K562 (cell line): ENCODE data around the gene PACSIN3. TPM values are rescaled to one million over a fixed set of nuclear protein-coding genes. Genes with fewer than 3 reads are reported as not detected.

Experiments
- CTBP1 ChIP-seq: fragments of 450-650 bp; IDR thresholded peaks from 2 replicates; pipeline ENCODE4 v1.6.1; 2016; ENCODE audit warnings: borderline replicate concordance
- E2F3 ChIP-seq: fragments of 250-450 bp; sonication (Bioruptor Pico); IDR thresholded peaks from 2 replicates; pipeline ENCODE4 v1.4.0; 2020; ENCODE audit warnings: mild to moderate bottlenecking
- GABPB2 ChIP-seq: fragments of 250-450 bp; sonication (Bioruptor Pico); conservative IDR thresholded peaks from 2 replicates; pipeline ENCODE4 v1.5.1; 2021; ENCODE audit warnings: mild to moderate bottlenecking
- KDM1A ChIP-seq, 2 experiments: fragments of 450-650 bp; IDR thresholded peaks; 2 replicates each; pipeline ENCODE4 v1.6.1; 2016; ENCODE audit warnings: mild to moderate bottlenecking in 2 of 2
- NBN ChIP-seq: fragments of 450-650 bp; IDR thresholded peaks from 2 replicates; pipeline ENCODE4 v1.6.1; 2016; ENCODE audit warnings: low read depth, mild to moderate bottlenecking
- PHTF2 ChIP-seq: fragments of 250-450 bp; sonication (Bioruptor Pico); IDR thresholded peaks from 2 replicates; pipeline ENCODE4 v1.5.0; 2021; ENCODE audit warnings: mild to moderate bottlenecking
- PRDM10 ChIP-seq: fragments of 450-650 bp; IDR thresholded peaks from 2 replicates; pipeline ENCODE4 v1.6.1; 2018; ENCODE audit not compliant: partially characterized antibody
- RBM34 ChIP-seq: fragments of 200-400 bp; formaldehyde crosslinking; IDR thresholded peaks from 2 replicates; pipeline ENCODE4 v1.6.1; 2018; ENCODE audit warnings: low read length, borderline replicate concordance; ENCODE audit not compliant: insufficient read depth
- RFX7 ChIP-seq: fragments of 250-450 bp; sonication (Bioruptor Pico); IDR thresholded peaks from 2 replicates; pipeline ENCODE4 v1.5.1; 2021; ENCODE audit warnings: mild to moderate bottlenecking
- SMARCE1 ChIP-seq: fragments of 450-650 bp; IDR thresholded peaks from 2 replicates; pipeline ENCODE4 v1.7.1; 2016; ENCODE audit warnings: mild to moderate bottlenecking
- SP1 ChIP-seq: sonication (generic); formaldehyde crosslinking; IDR thresholded peaks from 2 replicates; pipeline ENCODE4 v1.8.1; 2022; ENCODE audit warnings: mild to moderate bottlenecking, missing genetic modification reagents
- STAT5B ChIP-seq: fragments of 250-450 bp; sonication (Bioruptor Pico); IDR thresholded peaks from 2 replicates; pipeline ENCODE4 v1.8.0; 2021; ENCODE audit warnings: mild to moderate bottlenecking, inconsistent platforms
- ZBTB17 ChIP-seq: fragments of 450-650 bp; formaldehyde crosslinking; IDR thresholded peaks from 2 replicates; pipeline ENCODE4 v1.4.0; 2020; ENCODE audit warnings: mild to moderate bottlenecking
- ZFPM2 ChIP-seq: fragments of 250-450 bp; sonication (Bioruptor Pico); IDR thresholded peaks from 2 replicates; pipeline ENCODE4 v1.5.1; 2022; ENCODE audit warnings: mild to moderate bottlenecking
- ZNF584 ChIP-seq: fragments of 200-800 bp; sonication (Bioruptor generic); IDR thresholded peaks from 2 replicates; pipeline ENCODE4 v1.6.1; 2016; ENCODE audit warnings: low read depth, mild to moderate bottlenecking, missing genetic modification characterization, missing compliant biosample characterization
- polyA plus RNA-seq, 8 experiments: library from polyadenylated mRNA; depleted of rRNA in 4 of 8; stranded (reverse) in 5 of 8; unstranded in 3 of 8; fragments of >200 nt; fragmentation: Nextera tagmentation in 2 of 8; fragmentation: Illumina TruSeq in 1 of 8; extraction: Ambion mirVana in 2 of 8; extraction: Trizol in 1 of 8; gene quantifications; 2 replicates each; pipeline versions ENCODE4 v1.2.1 to v1.2.3, GENCODE V29; 2011 to 2014; ENCODE audit warnings: inconsistent platforms in 1 of 8, missing spikeins in 1 of 8
- total RNA-seq, 7 experiments: library from RNA; depleted of rRNA in 6 of 7; stranded (reverse); fragments of >200 nt in 6 of 7; fragmentation: Illumina TruSeq in 2 of 7; extraction: Trizol in 2 of 7; gene quantifications; 2 replicates each; pipeline versions ENCODE4 v1.2.1 to v1.2.3, GENCODE V29; 2011 to 2021; ENCODE audit warnings: low replicate concordance in 1 of 7
- TF ChIP-seq, protein P1 (sequence below): IDR thresholded peaks from 3 replicates; pipeline ENCODE4 v1.6.1; 2011; ENCODE audit warnings: borderline replicate concordance, mild to moderate bottlenecking; ENCODE audit not compliant: insufficient read length, insufficient read depth
- TF ChIP-seq, protein P2 (sequence below), 2 experiments: fragments of 450-650 bp; IDR thresholded peaks; 2 replicates each; pipeline ENCODE4 v1.6.1; 2016; ENCODE audit warnings: mild to moderate bottlenecking in 2 of 2, borderline replicate concordance in 1 of 2, low read depth in 1 of 2, moderate library complexity in 1 of 2

Gene PACSIN3
- total and polyA plus RNA-seq, 9 of the 15 experiments (the other 6 are each of a cell fraction or from before 2014, with no cell fraction given), result 0.13 to 18.1 (median 7.1) TPM

DNA sequence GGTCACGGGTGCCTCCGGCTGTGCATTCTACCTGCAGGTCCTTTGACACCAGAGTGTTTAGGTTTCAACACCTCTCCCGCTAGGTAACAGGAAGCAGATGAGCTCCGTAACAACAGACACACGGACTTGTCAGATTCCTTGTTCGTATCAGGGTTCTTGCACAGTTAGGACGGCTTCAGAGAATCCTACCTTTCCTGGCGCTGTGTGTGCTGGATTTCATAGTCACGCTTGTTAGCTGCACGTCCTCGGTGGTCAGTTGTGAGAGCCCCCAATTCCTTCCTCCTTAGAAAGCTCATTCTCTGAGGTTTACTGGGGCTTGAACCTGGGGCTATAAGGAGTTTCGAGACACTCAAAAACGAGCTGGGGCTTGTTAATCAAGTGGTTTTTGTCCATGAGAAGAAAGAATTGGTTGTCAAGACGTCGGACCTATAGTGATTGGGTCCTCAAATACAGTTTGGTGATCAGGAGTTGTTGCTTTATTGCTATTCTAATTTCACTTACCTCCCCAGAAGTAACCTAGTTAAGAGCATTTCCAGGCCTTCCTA is 29.2 kb upstream of the PACSIN3 start (continued):
- TF ChIP-seq PRDM10 (no peak), GABPB2 (CRISPR knock-in tag) (no peak), CTBP1 (no peak), NBN (no peak), KDM1A (IDR thresholded peaks at IDR 0.05) (no peak), STAT5B (CRISPR knock-in tag) (no peak), RBM34 (no peak), PHTF2 (CRISPR knock-in tag) (no peak), ZBTB17 (CRISPR knock-in tag) (0 out of 2 replicates have a peak, but pooled peaks have one; percentile 4), ZNF584 (CRISPR knock-in tag) (0 out of 2 replicates have a peak, but pooled peaks have one; percentile 37), E2F3 (CRISPR knock-in tag) (no peak), SMARCE1 (no peak), ZFPM2 (CRISPR knock-in tag) (no peak), RFX7 (no peak), SP1 (no peak; the same call in 1 of the 2 replicates)
- TF ChIP-seq, protein P1, sequence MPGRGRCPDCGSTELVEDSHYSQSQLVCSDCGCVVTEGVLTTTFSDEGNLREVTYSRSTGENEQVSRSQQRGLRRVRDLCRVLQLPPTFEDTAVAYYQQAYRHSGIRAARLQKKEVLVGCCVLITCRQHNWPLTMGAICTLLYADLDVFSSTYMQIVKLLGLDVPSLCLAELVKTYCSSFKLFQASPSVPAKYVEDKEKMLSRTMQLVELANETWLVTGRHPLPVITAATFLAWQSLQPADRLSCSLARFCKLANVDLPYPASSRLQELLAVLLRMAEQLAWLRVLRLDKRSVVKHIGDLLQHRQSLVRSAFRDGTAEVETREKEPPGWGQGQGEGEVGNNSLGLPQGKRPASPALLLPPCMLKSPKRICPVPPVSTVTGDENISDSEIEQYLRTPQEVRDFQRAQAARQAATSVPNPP, result no peak
- TF ChIP-seq, protein P2, sequence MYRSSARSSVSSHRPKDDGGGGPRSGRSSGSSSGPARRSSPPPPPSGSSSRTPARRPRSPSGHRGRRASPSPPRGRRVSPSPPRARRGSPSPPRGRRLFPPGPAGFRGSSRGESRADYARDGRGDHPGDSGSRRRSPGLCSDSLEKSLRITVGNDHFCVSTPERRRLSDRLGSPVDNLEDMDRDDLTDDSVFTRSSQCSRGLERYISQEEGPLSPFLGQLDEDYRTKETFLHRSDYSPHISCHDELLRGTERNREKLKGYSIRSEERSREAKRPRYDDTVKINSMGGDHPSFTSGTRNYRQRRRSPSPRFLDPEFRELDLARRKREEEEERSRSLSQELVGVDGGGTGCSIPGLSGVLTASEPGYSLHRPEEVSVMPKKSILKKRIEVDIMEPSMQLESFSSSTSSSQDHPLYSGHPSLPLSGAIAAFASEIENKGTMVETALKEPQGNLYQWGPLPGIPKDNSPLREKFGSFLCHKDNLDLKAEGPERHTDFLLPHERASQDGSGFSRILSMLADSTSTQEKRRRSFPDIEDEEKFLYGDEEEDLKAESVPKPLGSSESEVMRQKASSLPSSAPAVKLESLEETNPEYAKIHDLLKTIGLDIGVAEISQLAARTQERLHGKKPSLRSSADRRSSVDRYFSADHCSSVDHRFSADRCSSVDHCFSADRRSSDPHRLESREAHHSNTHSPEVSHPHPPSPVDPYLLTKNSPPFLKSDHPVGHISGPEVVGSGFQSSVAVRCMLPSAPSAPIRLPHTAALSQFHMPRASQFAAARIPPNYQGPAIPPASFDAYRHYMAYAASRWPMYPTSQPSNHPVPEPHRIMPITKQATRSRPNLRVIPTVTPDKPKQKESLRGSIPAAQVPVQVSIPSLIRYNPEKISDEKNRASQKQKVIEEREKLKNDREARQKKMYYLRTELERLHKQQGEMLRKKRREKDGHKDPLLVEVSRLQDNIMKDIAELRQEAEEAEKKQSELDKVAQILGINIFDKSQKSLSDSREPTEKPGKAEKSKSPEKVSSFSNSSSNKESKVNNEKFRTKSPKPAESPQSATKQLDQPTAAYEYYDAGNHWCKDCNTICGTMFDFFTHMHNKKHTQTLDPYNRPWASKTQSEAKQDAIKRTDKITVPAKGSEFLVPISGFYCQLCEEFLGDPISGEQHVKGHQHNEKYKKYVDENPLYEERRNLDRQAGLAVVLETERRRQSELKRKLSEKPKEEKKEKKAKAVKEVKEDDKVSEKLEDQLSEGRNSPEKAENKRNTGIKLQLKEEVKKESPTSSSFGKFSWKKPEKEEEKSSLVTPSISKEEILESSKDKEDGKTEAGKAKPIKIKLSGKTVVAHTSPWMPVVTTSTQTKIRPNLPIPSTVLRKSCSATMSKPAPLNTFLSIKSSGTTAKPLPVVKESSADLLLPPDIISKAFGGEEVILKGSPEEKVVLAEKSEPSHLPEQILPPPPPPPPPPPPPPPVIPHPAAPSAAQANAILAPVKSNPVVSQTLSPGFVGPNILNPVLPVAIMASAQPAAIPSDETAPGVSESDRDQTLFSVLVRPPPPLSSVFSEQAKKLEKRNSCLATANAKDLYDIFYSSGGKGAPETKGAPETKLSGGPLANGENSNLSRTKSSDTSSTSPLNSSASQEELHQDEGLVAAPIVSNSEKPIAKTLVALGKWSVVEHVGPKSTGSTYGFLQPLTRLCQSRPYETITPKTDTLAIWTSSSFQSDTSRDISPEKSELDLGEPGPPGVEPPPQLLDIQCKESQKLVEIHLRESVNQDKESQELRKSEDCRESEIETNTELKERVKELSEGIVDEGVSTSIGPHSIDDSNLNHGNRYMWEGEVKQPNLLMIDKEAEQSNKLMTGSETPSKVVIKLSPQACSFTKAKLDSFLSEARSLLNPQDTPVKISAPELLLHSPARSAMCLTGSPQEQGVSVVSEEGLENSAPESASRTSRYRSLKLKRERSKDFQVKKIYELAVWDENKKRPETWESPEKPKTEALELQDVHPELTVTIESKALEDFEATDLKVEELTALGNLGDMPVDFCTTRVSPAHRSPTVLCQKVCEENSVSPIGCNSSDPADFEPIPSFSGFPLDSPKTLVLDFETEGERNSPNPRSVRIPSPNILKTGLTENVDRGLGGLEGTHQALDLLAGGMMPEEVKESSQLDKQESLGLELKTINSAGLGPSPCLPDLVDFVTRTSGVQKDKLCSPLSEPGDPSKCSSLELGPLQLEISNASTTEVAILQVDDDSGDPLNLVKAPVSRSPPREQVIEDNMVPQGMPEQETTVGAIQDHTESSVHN (IDR thresholded peaks at IDR 0.05; ENCODE audit: borderline replicate concordance in 1 of 2, low read depth in 1 of 2), result no peak
